OCI-LY7 (cell line): ENCODE measurements around the gene MIOS. TPM values are rescaled to one million over a fixed set of nuclear protein-coding genes. Genes with fewer than 3 reads are reported as not detected.

Source experiments
- BruUV-seq: library from RNA; stranded (reverse); fragments of 400-500 nt; replicated peaks from 2 replicates; lab custom pipeline; 2021; lab: Mats Ljungman, UMichigan
- CTCF ChIA-PET: fragments of 300-600 bp; sonication (Branson Sonifier 250); formaldehyde crosslinking; loops from one replicate; lab custom pipeline; 2022; ENCODE audit warnings: antibody characterized with exemption; ENCODE audit not compliant: unreplicated experiment; lab: Charles Lee
- POLR2A ChIA-PET: fragments of 300-600 bp; sonication (Branson Sonifier 250); formaldehyde crosslinking; loops from one replicate; lab custom pipeline; 2022; ENCODE audit warnings: antibody characterized with exemption; lab: Charles Lee
- DNase-seq: peaks from one replicate; pipeline ENCODE4 v3.0.0-alpha.2; 2015; ENCODE audit warnings: low spot score
- H2AFZ ChIP-seq: fragments of 200-600 bp; sonication (generic), shearing (Covaris generic); 2 replicates; pipeline ENCODE4 v1.6.1; 2014; ENCODE audit warnings: mild to moderate bottlenecking, antibody characterized with exemption, low read length, moderate library complexity
- H3K27ac ChIP-seq: fragments of 200-600 bp; sonication (generic); 2 replicates; pipeline ENCODE4 v1.5.1; 2014; ENCODE audit warnings: mixed run types, low read depth, mild to moderate bottlenecking, moderate library complexity, low read length, inconsistent platforms; ENCODE audit not compliant: poor library complexity, severe bottlenecking
- H3K36me3 ChIP-seq: fragments of 200-600 bp; sonication (generic); 2 replicates; pipeline ENCODE4 v1.6.1; 2014; ENCODE audit warnings: mild to moderate bottlenecking, antibody characterized with exemption, low read length, moderate library complexity, mixed read lengths; ENCODE audit not compliant: insufficient read depth
- H3K4me1 ChIP-seq: fragments of 200-600 bp; sonication (generic); 2 replicates; pipeline ENCODE4 v1.5.1; 2014; ENCODE audit warnings: mild to moderate bottlenecking, low read length; ENCODE audit not compliant: insufficient read depth, poor library complexity, severe bottlenecking
- H3K4me2 ChIP-seq: fragments of 200-600 bp; sonication (generic); 2 replicates; pipeline ENCODE4 v1.6.1; 2014; ENCODE audit warnings: mild to moderate bottlenecking, low read length
- H3K4me3 ChIP-seq: fragments of 200-600 bp; sonication (generic); 2 replicates; pipeline ENCODE4 v1.5.1; 2014; ENCODE audit warnings: mild to moderate bottlenecking, low read depth, low read length; ENCODE audit not compliant: poor library complexity, severe bottlenecking
- H3K79me2 ChIP-seq: fragments of 200-600 bp; sonication (generic); 2 replicates; pipeline ENCODE4 v1.6.1; 2016; ENCODE audit warnings: low read depth, mild to moderate bottlenecking, low read length, moderate library complexity, mixed read lengths; ENCODE audit not compliant: insufficient read depth
- H3K9me2 ChIP-seq: fragments of 200-600 bp; sonication (generic); 2 replicates; pipeline ENCODE4 v1.6.1; 2016; ENCODE audit warnings: mild to moderate bottlenecking, low read length, mixed read lengths; ENCODE audit not compliant: insufficient read depth
- H3K9me3 ChIP-seq: fragments of 200-600 bp; sonication (generic); 2 replicates; pipeline ENCODE4 v1.6.1; 2014; ENCODE audit warnings: mild to moderate bottlenecking, mixed run types, low read length, mixed read lengths
- H4K20me1 ChIP-seq: fragments of 200-600 bp; sonication (generic); 2 replicates; pipeline ENCODE4 v1.6.1; 2014; ENCODE audit warnings: mild to moderate bottlenecking, antibody characterized with exemption, low read length, moderate library complexity, mixed read lengths; ENCODE audit not compliant: insufficient read depth
- EZH2phosphoT487 ChIP-seq: fragments of 200-600 bp; sonication (generic); IDR thresholded peaks from 2 replicates; pipeline ENCODE4 v1.6.1; 2018; ENCODE audit warnings: low read depth, borderline replicate concordance, mild to moderate bottlenecking, mixed run types, antibody characterized with exemption, low read length, moderate library complexity, mixed read lengths
- intact Hi-C: fragments of 100-400 bp; cut with micrococcal nuclease; formaldehyde crosslinking; loops from one replicate; pipeline ENCODE4 v1.10.0; 2022; ENCODE audit not compliant: unreplicated experiment
- total RNA-seq, 2 experiments: library from RNA; depleted of rRNA in 1 of 2; stranded (reverse); fragments of >200 nt in 1 of 2; shearing (Covaris generic) in 1 of 2; gene quantifications; 2 replicates each; pipeline ENCODE4 v1.2.3, GENCODE V29; 2014 to 2022
- TF ChIP-seq, protein P1 (sequence below): fragments of 200-600 bp; sonication (generic); conservative IDR thresholded peaks from 2 replicates; pipeline ENCODE4 v1.5.1; 2014; ENCODE audit warnings: mild to moderate bottlenecking, antibody characterized with exemption, low read length, moderate library complexity, mixed read lengths

Gene MIOS
- total RNA-seq, 2 experiments from 2014 or later, result 24.9 to 25.8 TPM

DNA sequence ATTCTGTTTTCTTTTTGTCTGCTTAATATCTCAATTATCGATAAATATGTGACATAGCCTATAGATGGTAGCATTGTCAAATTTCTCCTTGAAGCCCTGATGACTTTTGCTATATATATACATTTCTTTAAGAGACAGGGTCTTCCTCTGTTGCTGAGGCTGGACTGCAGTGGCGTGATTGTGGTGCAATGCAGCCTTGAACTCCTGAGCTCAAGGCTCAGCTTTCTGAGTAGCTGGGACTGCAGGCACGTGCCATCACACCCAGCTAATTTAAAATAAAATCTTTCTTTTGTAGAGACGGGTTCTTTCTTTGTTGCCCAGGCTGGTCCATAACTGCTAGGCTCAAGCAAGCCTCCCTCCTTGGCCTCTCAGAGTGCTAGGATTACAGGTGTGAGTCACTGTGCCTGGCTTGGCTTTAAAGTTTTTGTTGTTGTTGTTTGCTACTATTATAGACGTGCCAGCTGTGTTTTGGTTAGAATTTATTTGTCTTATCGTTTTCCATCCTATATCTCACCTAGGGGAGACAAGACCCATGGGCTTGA lies 80.9 kb downstream of the MIOS start:
- no peaks in the 10 kb centered on the region for H3K9me2 ChIP-seq
- CTCF ChIA-PET, result interaction anchor here (1.4 kb wide), 1 partner anchor 34 kb away, joined by 6 read pairs; no protein-coding TSS in a partner anchor
- H3K9me3 ChIP-seq, result no peaks in the 10 kb centered on the region
- H3K4me1 ChIP-seq, result peaks cover 6% of the 10 kb centered on the region
- no peak overlapping the region for H3K4me3 ChIP-seq
- peaks cover 3% of the 10 kb centered on the region; the same call in 1 of the 2 replicates for H3K36me3 ChIP-seq
- no peak overlapping the region for H3K4me2 ChIP-seq
- no peak for TF ChIP-seq EZH2phosphoT487
- H3K79me2 ChIP-seq, result peaks cover 5% of the 10 kb centered on the region; the same call in 1 of the 2 replicates
- BruUV-seq, result no TSS peak
- no peaks in the 10 kb centered on the region for H4K20me1 ChIP-seq
- DNase-seq, result no peak
- intact Hi-C loops, result loop anchor here (10.0 kb wide), 1 partner anchor 393 kb away; no protein-coding TSS in a partner anchor
- no peak overlapping the region for H3K27ac ChIP-seq
- POLR2A ChIA-PET, result no interaction called here
- no peak overlapping the region for H2AFZ ChIP-seq

DNA sequence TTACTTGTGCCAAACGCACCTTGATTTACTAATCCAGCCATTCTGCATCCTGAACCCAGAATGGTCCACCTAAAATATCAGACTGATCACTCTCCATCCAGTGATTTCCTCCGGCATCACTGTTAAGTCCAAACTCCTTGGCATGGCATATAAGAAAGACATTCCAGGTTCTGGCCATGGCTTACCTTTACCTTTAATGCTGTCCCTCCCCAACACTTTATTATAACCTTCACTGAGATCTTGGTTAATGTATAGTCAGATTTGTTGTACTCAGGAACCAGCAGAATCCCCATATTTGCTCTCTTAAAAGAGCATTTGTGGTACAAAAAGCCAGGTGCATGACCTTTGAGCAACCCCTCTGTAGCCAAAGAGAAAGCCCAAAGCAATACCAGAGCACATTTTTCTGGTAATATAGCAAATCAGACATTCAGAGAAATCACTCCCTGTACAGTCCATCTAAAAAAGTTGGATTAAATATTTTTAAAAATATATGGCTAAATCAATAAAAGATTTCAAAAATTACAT lies 84.1 kb downstream of the MIOS start:
- BruUV-seq, result no TSS peak
- Histone ChIP-seq H4K20me1 (no peaks in the 10 kb centered on the region), H2AFZ (no peak overlapping the region), H3K4me2 (no peak overlapping the region), H3K9me3 (no peaks in the 10 kb centered on the region), H3K9me2 (no peaks in the 10 kb centered on the region), H3K36me3 (peaks cover 2% of the 10 kb centered on the region; the same call in 1 of the 2 replicates), H3K27ac (no peak overlapping the region), H3K4me3 (no peak overlapping the region), H3K79me2 (no peaks in the 10 kb centered on the region; the same call in 1 of the 2 replicates), H3K4me1 (no peaks in the 10 kb centered on the region)
- intact Hi-C loops, result no loop called here
- no peak for DNase-seq
- POLR2A ChIA-PET, result interaction anchor here (0.6 to 1.5 kb wide), 2 partner anchors 8 to 1834 kb away, joined by 3 to 5 read pairs; no protein-coding TSS in a partner anchor
- TF ChIP-seq EZH2phosphoT487, result no peak
- TF ChIP-seq, protein P1, sequence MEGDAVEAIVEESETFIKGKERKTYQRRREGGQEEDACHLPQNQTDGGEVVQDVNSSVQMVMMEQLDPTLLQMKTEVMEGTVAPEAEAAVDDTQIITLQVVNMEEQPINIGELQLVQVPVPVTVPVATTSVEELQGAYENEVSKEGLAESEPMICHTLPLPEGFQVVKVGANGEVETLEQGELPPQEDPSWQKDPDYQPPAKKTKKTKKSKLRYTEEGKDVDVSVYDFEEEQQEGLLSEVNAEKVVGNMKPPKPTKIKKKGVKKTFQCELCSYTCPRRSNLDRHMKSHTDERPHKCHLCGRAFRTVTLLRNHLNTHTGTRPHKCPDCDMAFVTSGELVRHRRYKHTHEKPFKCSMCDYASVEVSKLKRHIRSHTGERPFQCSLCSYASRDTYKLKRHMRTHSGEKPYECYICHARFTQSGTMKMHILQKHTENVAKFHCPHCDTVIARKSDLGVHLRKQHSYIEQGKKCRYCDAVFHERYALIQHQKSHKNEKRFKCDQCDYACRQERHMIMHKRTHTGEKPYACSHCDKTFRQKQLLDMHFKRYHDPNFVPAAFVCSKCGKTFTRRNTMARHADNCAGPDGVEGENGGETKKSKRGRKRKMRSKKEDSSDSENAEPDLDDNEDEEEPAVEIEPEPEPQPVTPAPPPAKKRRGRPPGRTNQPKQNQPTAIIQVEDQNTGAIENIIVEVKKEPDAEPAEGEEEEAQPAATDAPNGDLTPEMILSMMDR, result no peak
- CTCF ChIA-PET, result no interaction called here

DNA sequence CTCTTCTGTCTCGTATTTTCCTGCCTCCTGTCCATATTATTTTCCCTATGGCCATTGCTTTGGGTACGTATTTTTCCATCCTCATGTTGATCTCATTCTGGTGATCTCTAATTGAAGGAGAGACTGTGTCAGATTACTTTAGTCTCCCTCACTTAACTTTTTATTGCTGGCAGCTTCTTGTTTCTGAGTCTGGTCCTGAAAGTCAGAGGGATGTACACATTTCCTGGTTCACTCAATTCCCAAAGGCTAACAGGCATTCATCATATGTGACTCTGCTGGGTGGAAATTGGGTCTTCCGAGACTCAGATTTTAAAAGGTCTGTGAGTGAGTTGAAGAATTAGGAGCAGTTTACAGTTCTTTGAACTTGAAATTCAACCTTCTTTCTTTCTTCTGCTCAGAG lies 84.8 kb downstream of the MIOS start:
- Histone ChIP-seq H3K4me1 (no peaks in the 10 kb centered on the region), H3K4me2 (no peak overlapping the region), H2AFZ (no peak overlapping the region), H3K27ac (no peak overlapping the region), H3K9me2 (no peaks in the 10 kb centered on the region), H3K4me3 (no peak overlapping the region), H4K20me1 (no peaks in the 10 kb centered on the region), H3K9me3 (no peaks in the 10 kb centered on the region), H3K79me2 (no peaks in the 10 kb centered on the region; the same call in 1 of the 2 replicates), H3K36me3 (no peaks in the 10 kb centered on the region; the same call in 1 of the 2 replicates)
- BruUV-seq, result no TSS peak
- intact Hi-C loops, result no loop called here
- POLR2A ChIA-PET, result interaction anchor here (0.6 to 1.5 kb wide), 3 partner anchors 9 to 233 kb away, joined by 4 to 6 read pairs (median 5); no protein-coding TSS in a partner anchor
- no peak for TF ChIP-seq EZH2phosphoT487
- TF ChIP-seq, protein P1, result no peak
- DNase-seq, result no peak
- CTCF ChIA-PET, result no interaction called here
